HepG2 (cell line): Measurements from ENCODE around the gene C20orf96. TPM values are rescaled to one million over a fixed set of nuclear protein-coding genes. Genes with fewer than 3 reads are reported as not detected.

Source experiments
- ASH2L ChIP-seq: fragments of 300-600, 200-600 bp; sonication (generic); IDR thresholded peaks from 2 replicates; pipeline ENCODE4 v1.7.0; 2017; ENCODE audit warnings: low read depth, mild to moderate bottlenecking, moderate library complexity, mixed read lengths, low read length; ENCODE audit not compliant: insufficient read length
- ATAD3A ChIP-seq: sonication (generic); formaldehyde crosslinking; IDR thresholded peaks from 2 replicates; pipeline ENCODE4 v1.4.0; 2020; ENCODE audit warnings: missing genetic modification reagents
- ATM ChIP-seq: fragments of 450-650 bp; IDR thresholded peaks from 2 replicates; pipeline ENCODE4 v1.7.1; 2017; ENCODE audit warnings: mild to moderate bottlenecking, borderline replicate concordance
- BORCS8-MEF2B ChIP-seq: sonication (generic); formaldehyde crosslinking; IDR thresholded peaks from 2 replicates; pipeline ENCODE4 v1.8.0; 2022; ENCODE audit warnings: mild to moderate bottlenecking, missing genetic modification reagents
- FOSL2 ChIP-seq: sonication (generic); formaldehyde crosslinking; IDR thresholded peaks from 2 replicates; pipeline ENCODE4 v1.4.0; 2020; ENCODE audit warnings: missing genetic modification reagents
- NCOR1 ChIP-seq: fragments of 200-600 bp; sonication (generic); IDR thresholded peaks from 2 replicates; pipeline ENCODE4 v1.7.0; 2017; ENCODE audit warnings: antibody characterized with exemption, low read length, borderline replicate concordance
- NFYC ChIP-seq: IDR thresholded peaks from 2 replicates; pipeline ENCODE4 v1.6.1; 2016; ENCODE audit warnings: missing genetic modification reagents, missing compliant biosample characterization
- PAWR ChIP-seq: sonication (generic); formaldehyde crosslinking; IDR thresholded peaks from 2 replicates; pipeline ENCODE4 v1.4.0; 2020; ENCODE audit warnings: missing genetic modification reagents, mild to moderate bottlenecking, borderline replicate concordance
- PRPF4 ChIP-seq: fragments of 200-400 bp; formaldehyde crosslinking; IDR thresholded peaks from 2 replicates; pipeline ENCODE4 v1.6.1; 2016; ENCODE audit warnings: low read length, low read depth; ENCODE audit not compliant: poor library complexity, severe bottlenecking
- TP53 ChIP-seq: sonication (generic); formaldehyde crosslinking; conservative IDR thresholded peaks from 2 replicates; pipeline ENCODE4 v1.4.0; 2020; ENCODE audit warnings: missing genetic modification reagents
- ZNF354B ChIP-seq: sonication (generic); formaldehyde crosslinking; IDR thresholded peaks from 2 replicates; pipeline ENCODE4 v1.8.0; 2022; ENCODE audit warnings: mild to moderate bottlenecking, missing genetic modification reagents
- ZNF543 ChIP-seq: sonication (generic); formaldehyde crosslinking; IDR thresholded peaks from 2 replicates; pipeline ENCODE4 v1.4.0; 2020; ENCODE audit warnings: mild to moderate bottlenecking, missing genetic modification reagents
- ZNF75D ChIP-seq: sonication (generic); formaldehyde crosslinking; IDR thresholded peaks from 2 replicates; pipeline ENCODE4 v1.8.1; 2023; ENCODE audit warnings: missing genetic modification reagents, mild to moderate bottlenecking, borderline replicate concordance
- ZSCAN25 ChIP-seq: sonication (generic); formaldehyde crosslinking; IDR thresholded peaks from 2 replicates; pipeline ENCODE4 v1.8.0; 2022; ENCODE audit warnings: mild to moderate bottlenecking, missing genetic modification reagents
- ZZZ3 ChIP-seq: sonication (generic); formaldehyde crosslinking; IDR thresholded peaks from 2 replicates; pipeline ENCODE4 v1.4.0; 2020; ENCODE audit warnings: missing genetic modification reagents, mild to moderate bottlenecking, borderline replicate concordance
- polyA plus RNA-seq, 8 experiments: library from polyadenylated mRNA; depleted of rRNA in 3 of 8; stranded (reverse) in 7 of 8; unstranded in 1 of 8; fragments of >200 nt; fragmentation: Illumina TruSeq in 4 of 8; extraction: Trizol in 4 of 8; gene quantifications; 2 replicates each; pipeline versions ENCODE4 v1.2.1 to v1.2.3, GENCODE V29; 2011 to 2016; ENCODE audit warnings: low read depth in 4 of 8, missing spikeins in 1 of 8, mixed read lengths in 1 of 8; ENCODE audit not compliant: insufficient read depth in 1 of 8
- total RNA-seq, 5 experiments: library from RNA; depleted of rRNA; stranded (reverse); fragments of >200 nt; fragmentation: Illumina TruSeq; extraction: Trizol; gene quantifications; 2 replicates each; pipeline ENCODE4 v1.2.3, GENCODE V29; 2016; ENCODE audit warnings: low read depth in 1 of 5
- TF ChIP-seq, protein P1 (sequence below): sonication (generic); formaldehyde crosslinking; IDR thresholded peaks from 2 replicates; pipeline ENCODE4 v1.8.1; 2023; ENCODE audit warnings: mild to moderate bottlenecking, moderate library complexity, missing genetic modification reagents
- TF ChIP-seq, protein P2 (sequence below): sonication (generic); formaldehyde crosslinking; IDR thresholded peaks from 2 replicates; pipeline ENCODE4 v1.8.1; 2023; ENCODE audit warnings: missing genetic modification reagents, mild to moderate bottlenecking, borderline replicate concordance
- TF ChIP-seq, protein P3 (sequence below): sonication (generic); formaldehyde crosslinking; IDR thresholded peaks from 2 replicates; pipeline ENCODE4 v1.4.0; 2020; ENCODE audit warnings: missing genetic modification reagents; ENCODE audit errors: not compliant biosample characterization
- TF ChIP-seq, protein P4 (sequence below): sonication (generic); formaldehyde crosslinking; conservative IDR thresholded peaks from 2 replicates; pipeline ENCODE4 v1.5.0; 2020; ENCODE audit warnings: missing genetic modification reagents
- TF ChIP-seq, protein P5 (sequence below): sonication (generic); formaldehyde crosslinking; IDR thresholded peaks from 2 replicates; pipeline ENCODE4 v1.8.0; 2022; ENCODE audit warnings: mild to moderate bottlenecking, missing genetic modification reagents; ENCODE audit not compliant: insufficient replicate concordance
- TF ChIP-seq, protein P6 (sequence below): sonication (generic); formaldehyde crosslinking; IDR thresholded peaks from 2 replicates; pipeline ENCODE4 v1.5.1; 2020; ENCODE audit warnings: missing genetic modification reagents, mild to moderate bottlenecking, borderline replicate concordance

C20orf96 gene
- total and polyA plus RNA-seq, 2 of the 13 experiments (the other 11 are each of a cell fraction or from before 2014, with no cell fraction given), result 3.8 to 20.6 TPM

DNA sequence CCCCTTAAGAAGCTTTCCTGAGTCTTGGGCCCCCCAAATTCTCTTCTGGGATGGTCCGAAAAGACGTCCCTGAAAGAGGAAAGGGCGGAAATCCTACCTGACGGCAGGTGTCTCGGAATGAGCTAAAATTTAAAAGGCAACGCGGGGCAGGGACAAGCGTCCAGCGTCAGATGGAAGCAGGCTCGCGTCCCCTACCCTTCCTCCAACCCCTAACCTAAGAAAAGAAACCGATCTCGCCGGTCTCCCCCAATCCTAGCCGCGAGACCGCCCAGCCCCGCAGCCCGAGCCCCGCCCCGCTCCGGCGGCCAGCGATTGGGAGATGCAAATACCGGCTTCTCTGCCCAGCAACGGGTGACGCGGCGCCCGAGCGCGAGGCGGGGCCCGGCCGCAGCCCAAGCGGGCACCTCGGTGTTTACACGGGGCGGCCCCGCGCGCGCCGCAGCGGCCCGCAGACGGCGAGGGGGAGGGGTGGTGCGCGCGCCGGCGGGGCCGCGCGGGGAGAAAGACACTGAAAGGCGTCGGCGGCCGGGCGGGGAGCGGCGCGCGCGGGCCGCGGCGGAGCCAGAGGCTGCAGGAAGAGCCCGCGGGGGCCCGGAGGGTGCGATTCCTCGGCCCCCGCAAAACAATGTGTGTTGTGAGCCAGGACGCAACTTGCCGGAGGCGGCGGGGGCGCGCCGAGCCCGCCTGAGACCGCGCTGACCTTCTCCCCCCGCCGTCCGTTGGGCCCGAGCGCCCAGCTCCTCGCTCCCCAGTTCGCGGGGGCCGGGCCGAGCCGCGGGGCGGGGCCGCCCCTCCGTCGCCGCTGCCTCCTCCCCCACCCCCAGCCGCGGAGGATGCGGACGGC, 34.7 kb upstream of the C20orf96 start, which contains the start of gene SOX12 (continued):
- TF ChIP-seq, protein P1, sequence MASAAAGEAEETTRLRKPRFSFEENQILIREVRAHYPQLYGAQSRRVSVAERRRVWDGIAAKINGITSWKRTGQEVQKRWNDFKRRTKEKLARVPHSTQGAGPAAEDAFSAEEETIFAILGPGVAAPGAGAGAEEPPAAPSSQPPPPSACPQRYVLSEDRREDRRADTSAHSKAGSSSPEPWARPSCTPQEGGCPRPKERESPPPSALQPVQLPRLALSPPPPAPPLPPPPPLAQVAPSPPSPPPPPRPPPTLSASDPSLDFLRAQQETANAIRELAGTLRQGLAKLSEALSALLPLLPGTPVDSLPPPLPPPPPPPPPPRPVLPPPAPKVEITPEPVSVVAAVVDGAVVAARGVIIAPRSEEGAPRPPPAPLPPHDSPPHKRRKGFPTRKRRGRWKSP (CRISPR knock-in tag), result 0 out of 2 replicates have a peak, but pooled peaks have one; percentile 41
- TF ChIP-seq PRPF4 (no peak), FOSL2 (CRISPR knock-in tag) (0 out of 2 replicates have a peak, but pooled peaks have one; percentile 7), NCOR1 (no peak), ZSCAN25 (CRISPR knock-in tag) (peak; percentile 17; the same call in 1 of the 2 replicates), ATM (no peak), ZZZ3 (CRISPR knock-in tag) (no peak), ZNF354B (CRISPR knock-in tag) (0 out of 2 replicates have a peak, but pooled peaks have one; percentile 60), NFYC (CRISPR knock-in tag) (peak; percentile 79), TP53 (CRISPR knock-in tag) (no peak), ASH2L (peak; percentile 31), ZNF543 (CRISPR knock-in tag) (peak; percentile 11; the same call in 1 of the 2 replicates), ATAD3A (CRISPR knock-in tag) (no peak; the same call in 1 of the 2 replicates), PAWR (no peak), ZNF75D (no peak), BORCS8-MEF2B (CRISPR knock-in tag) (peak; percentile 79; the same call in 1 of the 2 replicates)
- TF ChIP-seq, protein P2, sequence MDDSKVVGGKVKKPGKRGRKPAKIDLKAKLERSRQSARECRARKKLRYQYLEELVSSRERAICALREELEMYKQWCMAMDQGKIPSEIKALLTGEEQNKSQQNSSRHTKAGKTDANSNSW (CRISPR knock-in tag), result no peak; the same call in 1 of the 2 replicates
- TF ChIP-seq, protein P3, sequence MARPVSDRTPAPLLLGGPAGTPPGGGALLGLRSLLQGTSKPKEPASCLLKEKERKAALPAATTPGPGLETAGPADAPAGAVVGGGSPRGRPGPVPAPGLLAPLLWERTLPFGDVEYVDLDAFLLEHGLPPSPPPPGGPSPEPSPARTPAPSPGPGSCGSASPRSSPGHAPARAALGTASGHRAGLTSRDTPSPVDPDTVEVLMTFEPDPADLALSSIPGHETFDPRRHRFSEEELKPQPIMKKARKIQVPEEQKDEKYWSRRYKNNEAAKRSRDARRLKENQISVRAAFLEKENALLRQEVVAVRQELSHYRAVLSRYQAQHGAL (CRISPR knock-in tag), result no peak
- TF ChIP-seq, protein P4, sequence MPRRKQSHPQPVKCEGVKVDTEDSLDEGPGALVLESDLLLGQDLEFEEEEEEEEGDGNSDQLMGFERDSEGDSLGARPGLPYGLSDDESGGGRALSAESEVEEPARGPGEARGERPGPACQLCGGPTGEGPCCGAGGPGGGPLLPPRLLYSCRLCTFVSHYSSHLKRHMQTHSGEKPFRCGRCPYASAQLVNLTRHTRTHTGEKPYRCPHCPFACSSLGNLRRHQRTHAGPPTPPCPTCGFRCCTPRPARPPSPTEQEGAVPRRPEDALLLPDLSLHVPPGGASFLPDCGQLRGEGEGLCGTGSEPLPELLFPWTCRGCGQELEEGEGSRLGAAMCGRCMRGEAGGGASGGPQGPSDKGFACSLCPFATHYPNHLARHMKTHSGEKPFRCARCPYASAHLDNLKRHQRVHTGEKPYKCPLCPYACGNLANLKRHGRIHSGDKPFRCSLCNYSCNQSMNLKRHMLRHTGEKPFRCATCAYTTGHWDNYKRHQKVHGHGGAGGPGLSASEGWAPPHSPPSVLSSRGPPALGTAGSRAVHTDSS (CRISPR knock-in tag), result no peak
- TF ChIP-seq, protein P5, sequence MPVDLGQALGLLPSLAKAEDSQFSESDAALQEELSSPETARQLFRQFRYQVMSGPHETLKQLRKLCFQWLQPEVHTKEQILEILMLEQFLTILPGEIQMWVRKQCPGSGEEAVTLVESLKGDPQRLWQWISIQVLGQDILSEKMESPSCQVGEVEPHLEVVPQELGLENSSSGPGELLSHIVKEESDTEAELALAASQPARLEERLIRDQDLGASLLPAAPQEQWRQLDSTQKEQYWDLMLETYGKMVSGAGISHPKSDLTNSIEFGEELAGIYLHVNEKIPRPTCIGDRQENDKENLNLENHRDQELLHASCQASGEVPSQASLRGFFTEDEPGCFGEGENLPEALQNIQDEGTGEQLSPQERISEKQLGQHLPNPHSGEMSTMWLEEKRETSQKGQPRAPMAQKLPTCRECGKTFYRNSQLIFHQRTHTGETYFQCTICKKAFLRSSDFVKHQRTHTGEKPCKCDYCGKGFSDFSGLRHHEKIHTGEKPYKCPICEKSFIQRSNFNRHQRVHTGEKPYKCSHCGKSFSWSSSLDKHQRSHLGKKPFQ (CRISPR knock-in tag), result no peak
- TF ChIP-seq, protein P6, sequence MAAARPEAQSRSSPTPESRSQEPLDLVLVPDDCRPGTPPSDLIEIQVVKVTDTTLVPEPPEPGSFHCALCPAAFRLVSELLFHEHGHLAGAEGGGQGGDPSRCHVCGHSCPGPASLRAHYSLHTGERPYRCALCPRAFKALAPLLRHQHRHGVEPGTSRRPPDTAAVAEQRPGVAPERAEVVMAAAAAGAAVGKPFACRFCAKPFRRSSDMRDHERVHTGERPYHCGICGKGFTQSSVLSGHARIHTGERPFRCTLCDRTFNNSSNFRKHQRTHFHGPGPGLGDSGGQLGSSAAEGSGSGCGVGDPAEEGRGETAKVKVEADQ (CRISPR knock-in tag), result peak; percentile 92
